Type B pancreatic cell (in vitro differentiated cells): ENCODE data around the gene PDE2A. TPM values are rescaled to one million over a fixed set of nuclear protein-coding genes. Genes with fewer than 3 reads are reported as not detected.

ENCODE experiments used
- DNase-seq: peaks from one replicate; pipeline ENCODE4 v3.0.0; 2021; ENCODE audit warnings: mixed read lengths; ENCODE audit not compliant: unreplicated experiment; ENCODE audit errors: extremely low spot score
- H3K27ac Mint-ChIP-seq: 2 replicates; pipeline ENCODE4 v1.8.0; 2021; ENCODE audit warnings: mild to moderate bottlenecking, mixed read lengths
- H3K27me3 Mint-ChIP-seq: 2 replicates; pipeline ENCODE4 v1.8.0; 2021; ENCODE audit warnings: mixed read lengths
- H3K36me3 Mint-ChIP-seq: 2 replicates; pipeline ENCODE4 v1.8.0; 2021; ENCODE audit warnings: mixed read lengths
- H3K4me1 Mint-ChIP-seq: one replicate; pipeline ENCODE4 v1.8.0; 2021; ENCODE audit warnings: mixed read lengths; ENCODE audit not compliant: unreplicated experiment
- H3K4me3 Mint-ChIP-seq: 2 replicates; pipeline ENCODE4 v1.8.0; 2021; ENCODE audit warnings: mild to moderate bottlenecking, mixed read lengths
- H3K9me3 Mint-ChIP-seq: 2 replicates; pipeline ENCODE4 v1.8.0; 2021; ENCODE audit warnings: mixed read lengths
- CTCF ChIP-seq: fragments of 200-600 bp; sonication (generic); conservative IDR thresholded peaks from 2 replicates; pipeline ENCODE4 v1.5.0; 2021; ENCODE audit warnings: antibody characterized with exemption, mild to moderate bottlenecking
- total RNA-seq: library from RNA; stranded (reverse); gene quantifications from 2 replicates; pipeline ENCODE4 v1.2.1, GENCODE V29; 2021; ENCODE audit warnings: low replicate concordance

Gene PDE2A
- total RNA-seq, 1 donor from 2014 or later = 2.8 TPM

GRCh38 chr11:72670041-72670440 lies 4.2 kb downstream of the PDE2A start:
- Mint-ChIP-seq H3K27me3 (peaks cover 60% of the 10 kb centered on the region), H3K4me1 (peaks cover 3% of the 10 kb centered on the region), H3K4me3 (no peak overlapping the region), H3K36me3 (no peaks in the 10 kb centered on the region), H3K27ac (no peak overlapping the region), H3K9me3 (peaks cover 4% of the 10 kb centered on the region)
- no peak for DNase-seq
- TF ChIP-seq CTCF = no peak

- peaks cover 3% of the 10 kb centered on the region for H3K4me1 Mint-ChIP-seq
- peaks cover 55% of the 10 kb centered on the region for H3K27me3 Mint-ChIP-seq
- H3K4me3 Mint-ChIP-seq = no peak overlapping the region
- no peaks in the 10 kb centered on the region for H3K36me3 Mint-ChIP-seq
- peaks cover 4% of the 10 kb centered on the region for H3K9me3 Mint-ChIP-seq
- DNase-seq = no peak
- no peak overlapping the region for H3K27ac Mint-ChIP-seq
- no peak for TF ChIP-seq CTCF
These were observed 4.7 kb downstream of the PDE2A start for GRCh38 chr11:72669527-72669926.

- no peak overlapping the region for H3K4me3 Mint-ChIP-seq
- no peak for DNase-seq
These were observed 5.4 kb downstream of the PDE2A start for GRCh38 chr11:72668629-72669347.

GRCh38 chr11:72665911-72666472 lies 8.2 kb downstream of the PDE2A start:
- H3K27me3 Mint-ChIP-seq = peaks cover 43% of the 10 kb centered on the region
- DNase-seq = no peak
- TF ChIP-seq CTCF = no peak
- H3K27ac Mint-ChIP-seq = no peak overlapping the region
- no peaks in the 10 kb centered on the region for H3K4me1 Mint-ChIP-seq
- H3K36me3 Mint-ChIP-seq = no peaks in the 10 kb centered on the region
- peaks cover 4% of the 10 kb centered on the region for H3K9me3 Mint-ChIP-seq
- H3K4me3 Mint-ChIP-seq = no peak overlapping the region

More at GRCh38 chr11:72668629-72669347, 5.4 kb downstream of the PDE2A start:
- peaks cover 47% of the 10 kb centered on the region for H3K27me3 Mint-ChIP-seq
- H3K9me3 Mint-ChIP-seq = peaks cover 4% of the 10 kb centered on the region
- no peaks in the 10 kb centered on the region for H3K36me3 Mint-ChIP-seq
- TF ChIP-seq CTCF = no peak
- no peaks in the 10 kb centered on the region for H3K4me1 Mint-ChIP-seq
- H3K27ac Mint-ChIP-seq = no peak overlapping the region

- Mint-ChIP-seq H3K4me1 (peaks cover under 1% of the 10 kb centered on the region), H3K27ac (no peak overlapping the region), H3K9me3 (no peaks in the 10 kb centered on the region), H3K4me3 (no peak overlapping the region), H3K27me3 (peaks cover 40% of the 10 kb centered on the region), H3K36me3 (no peaks in the 10 kb centered on the region)
- TF ChIP-seq CTCF = no peak
- DNase-seq = no peak
These were observed 12.2 kb downstream of the PDE2A start for GRCh38 chr11:72662036-72662435.
